Endothelial cell of umbilical vein (primary cell): Measurements from ENCODE around the gene SPIRE2.

Experiments used
- EZH2 ChIP-seq: IDR thresholded peaks from 2 replicates; pipeline ENCODE4 v1.6.1; 2012; ENCODE audit warnings: borderline replicate concordance, low read depth, mild to moderate bottlenecking, moderate library complexity, low read length, inconsistent platforms; ENCODE audit not compliant: severe bottlenecking
- JUN ChIP-seq: IDR thresholded peaks from 2 replicates; pipeline ENCODE4 v1.6.1; 2011; ENCODE audit warnings: borderline replicate concordance, low read depth; ENCODE audit not compliant: insufficient read length, insufficient read depth
- POLR2A ChIP-seq: IDR thresholded peaks from 2 replicates; pipeline ENCODE4 v1.6.1; 2012; ENCODE audit warnings: low read depth, mild to moderate bottlenecking, control low read depth, low read length
- POLR2AphosphoS5 ChIP-seq: IDR thresholded peaks from 2 replicates; pipeline ENCODE4 v1.6.1; 2012; ENCODE audit warnings: low read depth, mild to moderate bottlenecking, control low read depth, low read length, moderate library complexity; ENCODE audit not compliant: insufficient read depth
- TF ChIP-seq, protein P1 (sequence below), 2 donors: IDR thresholded peaks; 1 replicate in 1 of 2; 2 replicates in 1 of 2; pipeline ENCODE4 v1.5.1; 2011; ENCODE audit warnings: low read length in 2 of 2, mild to moderate bottlenecking in 2 of 2, moderate library complexity in 2 of 2, control low read depth in 1 of 2, inconsistent platforms in 1 of 2, low read depth in 1 of 2; ENCODE audit not compliant: insufficient read depth in 1 of 2; ENCODE audit errors: extremely low read depth in 1 of 2

- TF ChIP-seq JUN (no peak), POLR2AphosphoS5 (no peak), EZH2 (no peak), POLR2A (no peak)
- TF ChIP-seq, protein P1, sequence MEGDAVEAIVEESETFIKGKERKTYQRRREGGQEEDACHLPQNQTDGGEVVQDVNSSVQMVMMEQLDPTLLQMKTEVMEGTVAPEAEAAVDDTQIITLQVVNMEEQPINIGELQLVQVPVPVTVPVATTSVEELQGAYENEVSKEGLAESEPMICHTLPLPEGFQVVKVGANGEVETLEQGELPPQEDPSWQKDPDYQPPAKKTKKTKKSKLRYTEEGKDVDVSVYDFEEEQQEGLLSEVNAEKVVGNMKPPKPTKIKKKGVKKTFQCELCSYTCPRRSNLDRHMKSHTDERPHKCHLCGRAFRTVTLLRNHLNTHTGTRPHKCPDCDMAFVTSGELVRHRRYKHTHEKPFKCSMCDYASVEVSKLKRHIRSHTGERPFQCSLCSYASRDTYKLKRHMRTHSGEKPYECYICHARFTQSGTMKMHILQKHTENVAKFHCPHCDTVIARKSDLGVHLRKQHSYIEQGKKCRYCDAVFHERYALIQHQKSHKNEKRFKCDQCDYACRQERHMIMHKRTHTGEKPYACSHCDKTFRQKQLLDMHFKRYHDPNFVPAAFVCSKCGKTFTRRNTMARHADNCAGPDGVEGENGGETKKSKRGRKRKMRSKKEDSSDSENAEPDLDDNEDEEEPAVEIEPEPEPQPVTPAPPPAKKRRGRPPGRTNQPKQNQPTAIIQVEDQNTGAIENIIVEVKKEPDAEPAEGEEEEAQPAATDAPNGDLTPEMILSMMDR (IDR thresholded peaks at IDR 0.05; ENCODE audit: extremely low read depth in 1 of 2, insufficient read depth in 1 of 2, low read depth in 1 of 2, low read length in 2 of 2): no peak
Observed at GRCh38 chr16:89805136-89805905, 23.0 kb upstream of the SPIRE2 start.
